Thyroid gland (tissue), 4 donors: ENCODE measurements around the gene DAAM2.

ENCODE experiments used
- POLR2A ChIP-seq, 2 donors: fragments of 450-650 bp; IDR thresholded peaks; one replicate each; pipeline ENCODE4 v1.6.1; 2017; ENCODE audit warnings: antibody characterized with exemption in 2 of 2, mild to moderate bottlenecking in 2 of 2, moderate library complexity in 1 of 2
- TF ChIP-seq, protein P1 (sequence below), 6 experiments: fragments of 200-600 bp in 3 of 6; fragments of 450-650 bp in 3 of 6; sonication (generic) in 3 of 6; IDR thresholded peaks; one replicate each; pipeline ENCODE4 v1.5.1; 2016 to 2019; ENCODE audit warnings: antibody characterized with exemption in 6 of 6, mild to moderate bottlenecking in 2 of 6, inconsistent platforms in 1 of 6, moderate library complexity in 1 of 6

DNA sequence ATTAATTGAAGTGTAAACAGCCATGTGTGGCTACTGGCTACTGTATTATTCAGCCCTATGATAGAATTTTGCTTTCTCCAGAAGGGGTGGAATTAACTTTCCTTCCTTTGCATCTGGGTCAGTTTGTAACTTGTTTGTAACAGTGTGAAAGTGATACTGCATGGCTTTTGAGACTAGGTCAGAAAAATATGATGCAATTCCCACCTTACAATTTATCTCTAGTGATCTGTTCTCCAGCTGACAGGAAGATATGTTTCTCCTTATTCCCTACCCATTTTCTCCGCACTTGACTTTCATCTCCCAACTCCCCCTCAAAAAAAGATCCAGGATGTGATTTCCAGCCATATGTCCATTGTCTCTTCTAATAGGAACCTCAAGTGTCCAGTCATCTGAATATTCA is 144.7 kb downstream of the DAAM2 start:
- TF ChIP-seq, protein P1, sequence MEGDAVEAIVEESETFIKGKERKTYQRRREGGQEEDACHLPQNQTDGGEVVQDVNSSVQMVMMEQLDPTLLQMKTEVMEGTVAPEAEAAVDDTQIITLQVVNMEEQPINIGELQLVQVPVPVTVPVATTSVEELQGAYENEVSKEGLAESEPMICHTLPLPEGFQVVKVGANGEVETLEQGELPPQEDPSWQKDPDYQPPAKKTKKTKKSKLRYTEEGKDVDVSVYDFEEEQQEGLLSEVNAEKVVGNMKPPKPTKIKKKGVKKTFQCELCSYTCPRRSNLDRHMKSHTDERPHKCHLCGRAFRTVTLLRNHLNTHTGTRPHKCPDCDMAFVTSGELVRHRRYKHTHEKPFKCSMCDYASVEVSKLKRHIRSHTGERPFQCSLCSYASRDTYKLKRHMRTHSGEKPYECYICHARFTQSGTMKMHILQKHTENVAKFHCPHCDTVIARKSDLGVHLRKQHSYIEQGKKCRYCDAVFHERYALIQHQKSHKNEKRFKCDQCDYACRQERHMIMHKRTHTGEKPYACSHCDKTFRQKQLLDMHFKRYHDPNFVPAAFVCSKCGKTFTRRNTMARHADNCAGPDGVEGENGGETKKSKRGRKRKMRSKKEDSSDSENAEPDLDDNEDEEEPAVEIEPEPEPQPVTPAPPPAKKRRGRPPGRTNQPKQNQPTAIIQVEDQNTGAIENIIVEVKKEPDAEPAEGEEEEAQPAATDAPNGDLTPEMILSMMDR (IDR thresholded peaks at IDR 0.05), result no peak
- TF ChIP-seq POLR2A (IDR thresholded peaks at IDR 0.05), result no peak
